ENCODE measurements around the gene ATP6V0C. TPM values are rescaled to one million over a fixed set of nuclear protein-coding genes. Genes with fewer than 3 reads are reported as not detected.

Gene ATP6V0C
- total and polyA plus RNA-seq, 2 of the 13 experiments (the other 11 are each of a cell fraction or from before 2014, with no cell fraction given), result 10.4 to 20.1 TPM

GRCh38 chr16:2471653-2472487 is 41.9 kb upstream of the ATP6V0C start (continued):
- TF ChIP-seq PRMT3 (CRISPR knock-in tag; IDR thresholded peaks at IDR 0.05; ENCODE audit: borderline replicate concordance, low read depth) (0 out of 2 replicates have a peak, but pooled peaks have one; percentile 75), ZNF329 (CRISPR knock-in tag; IDR thresholded peaks at IDR 0.05; ENCODE audit: low read depth) (peak; percentile 57; the same call in 1 of the 2 replicates), CHCHD3 (CRISPR knock-in tag; IDR thresholded peaks at IDR 0.05) (peak; percentile 48; the same call in 1 of the 2 replicates), ZNF691 (CRISPR knock-in tag; IDR thresholded peaks at IDR 0.05; ENCODE audit: borderline replicate concordance, low read depth) (no peak), ARID4A (CRISPR knock-in tag; IDR thresholded peaks at IDR 0.05; ENCODE audit: borderline replicate concordance) (peak; percentile 12; the same call in 1 of the 2 replicates), ZNF143 (CRISPR knock-in tag; IDR thresholded peaks at IDR 0.05) (no peak), CENPBD1 (CRISPR knock-in tag; IDR thresholded peaks at IDR 0.05; ENCODE audit: borderline replicate concordance, low read depth) (no peak), NR2C2 (CRISPR knock-in tag; IDR thresholded peaks at IDR 0.05; ENCODE audit: borderline replicate concordance) (no peak; the same call in 1 of the 2 replicates), MBD4 (IDR thresholded peaks at IDR 0.05; ENCODE audit: borderline replicate concordance, low read length) (no peak), ATRX (CRISPR knock-in tag; IDR thresholded peaks at IDR 0.05; ENCODE audit: borderline replicate concordance) (no peak), GFI1 (CRISPR knock-in tag; IDR thresholded peaks at IDR 0.05; ENCODE audit: borderline replicate concordance) (0 out of 2 replicates have a peak, but pooled peaks have one; percentile 50), ZBTB20 (CRISPR knock-in tag; IDR thresholded peaks at IDR 0.05; ENCODE audit: borderline replicate concordance, low read depth) (no peak), ZNF761 (CRISPR knock-in tag; conservative IDR thresholded peaks at IDR 0.05) (0 out of 2 replicates have a peak, but pooled peaks have one; percentile 34)
- TF ChIP-seq, protein P1, sequence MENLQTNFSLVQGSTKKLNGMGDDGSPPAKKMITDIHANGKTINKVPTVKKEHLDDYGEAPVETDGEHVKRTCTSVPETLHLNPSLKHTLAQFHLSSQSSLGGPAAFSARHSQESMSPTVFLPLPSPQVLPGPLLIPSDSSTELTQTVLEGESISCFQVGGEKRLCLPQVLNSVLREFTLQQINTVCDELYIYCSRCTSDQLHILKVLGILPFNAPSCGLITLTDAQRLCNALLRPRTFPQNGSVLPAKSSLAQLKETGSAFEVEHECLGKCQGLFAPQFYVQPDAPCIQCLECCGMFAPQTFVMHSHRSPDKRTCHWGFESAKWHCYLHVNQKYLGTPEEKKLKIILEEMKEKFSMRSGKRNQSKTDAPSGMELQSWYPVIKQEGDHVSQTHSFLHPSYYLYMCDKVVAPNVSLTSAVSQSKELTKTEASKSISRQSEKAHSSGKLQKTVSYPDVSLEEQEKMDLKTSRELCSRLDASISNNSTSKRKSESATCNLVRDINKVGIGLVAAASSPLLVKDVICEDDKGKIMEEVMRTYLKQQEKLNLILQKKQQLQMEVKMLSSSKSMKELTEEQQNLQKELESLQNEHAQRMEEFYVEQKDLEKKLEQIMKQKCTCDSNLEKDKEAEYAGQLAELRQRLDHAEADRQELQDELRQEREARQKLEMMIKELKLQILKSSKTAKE (CRISPR knock-in tag; IDR thresholded peaks at IDR 0.05; ENCODE audit: borderline replicate concordance), result peak; percentile 50; the same call in 1 of the 2 replicates
- TF ChIP-seq, protein P2, sequence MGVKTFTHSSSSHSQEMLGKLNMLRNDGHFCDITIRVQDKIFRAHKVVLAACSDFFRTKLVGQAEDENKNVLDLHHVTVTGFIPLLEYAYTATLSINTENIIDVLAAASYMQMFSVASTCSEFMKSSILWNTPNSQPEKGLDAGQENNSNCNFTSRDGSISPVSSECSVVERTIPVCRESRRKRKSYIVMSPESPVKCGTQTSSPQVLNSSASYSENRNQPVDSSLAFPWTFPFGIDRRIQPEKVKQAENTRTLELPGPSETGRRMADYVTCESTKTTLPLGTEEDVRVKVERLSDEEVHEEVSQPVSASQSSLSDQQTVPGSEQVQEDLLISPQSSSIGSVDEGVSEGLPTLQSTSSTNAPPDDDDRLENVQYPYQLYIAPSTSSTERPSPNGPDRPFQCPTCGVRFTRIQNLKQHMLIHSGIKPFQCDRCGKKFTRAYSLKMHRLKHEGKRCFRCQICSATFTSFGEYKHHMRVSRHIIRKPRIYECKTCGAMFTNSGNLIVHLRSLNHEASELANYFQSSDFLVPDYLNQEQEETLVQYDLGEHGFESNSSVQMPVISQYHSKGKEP (CRISPR knock-in tag; IDR thresholded peaks at IDR 0.05), result no peak
